PC-3 (cell line): ENCODE measurements around the gene DOLK.

Experiments used
- CTCF ChIP-seq: fragments of 300-600 bp; sonication (generic); conservative IDR thresholded peaks from 2 replicates; pipeline ENCODE4 v1.5.1; 2017; ENCODE audit warnings: antibody characterized with exemption, low read depth, mild to moderate bottlenecking, low read length
- EZH2 ChIP-seq: fragments of 300-600 bp; sonication (generic); IDR thresholded peaks from one replicate; pipeline ENCODE4 v1.6.1; 2017; ENCODE audit warnings: antibody characterized with exemption, mild to moderate bottlenecking, low read length; ENCODE audit not compliant: unreplicated experiment
- EZH2phosphoT487 ChIP-seq: fragments of 300-600 bp; sonication (generic); IDR thresholded peaks from 2 replicates; pipeline ENCODE4 v1.6.1; 2018; ENCODE audit warnings: mild to moderate bottlenecking, antibody characterized with exemption, low read length, borderline replicate concordance

GRCh38 chr9:128908372-128908771, 39.0 kb downstream of the DOLK start:
- TF ChIP-seq CTCF (no peak), EZH2 (no peak), EZH2phosphoT487 (no peak)
